Naive thymus-derived CD8-positive, alpha-beta T cell (primary cell): Measurements from ENCODE around the gene PIGN. TPM values are rescaled to one million over a fixed set of nuclear protein-coding genes. Genes with fewer than 3 reads are reported as not detected.

Experiments used
- ATAC-seq, 2 donors: fragments of 150-1000 bp; cut with Tn5 transposase in 1 of 2; sonication (Bioruptor Pico), chemical (Tn5 transposase) in 1 of 2; 1 replicate in 1 of 2; 2 replicates in 1 of 2; pipeline ENCODE4 v1.10.0; 2021; ENCODE audit warnings: mild to moderate bottlenecking in 2 of 2, moderate library complexity in 2 of 2
- POLR2A ChIA-PET: fragments of 350-600 bp; sonication (Branson Sonifier 250); formaldehyde crosslinking; loops from one replicate; lab custom pipeline; 2021; ENCODE audit warnings: antibody characterized with exemption; lab: Charles Lee
- DNase-seq, 10 donors: peaks; one replicate each; pipeline versions ENCODE4 v3.0.0 to v3.0.0-alpha.2; 2020 to 2022
- H3K27ac Mint-ChIP-seq, 10 donors: one replicate each; pipeline ENCODE4 v1.8.0; 2020 to 2022; ENCODE audit warnings: mild to moderate bottlenecking in 10 of 10, mixed read lengths in 10 of 10, moderate library complexity in 4 of 10, inconsistent platforms in 1 of 10
- H3K27me3 Mint-ChIP-seq, 5 donors: one replicate each; pipeline ENCODE4 v1.8.0; 2021 to 2022; ENCODE audit warnings: mixed read lengths in 5 of 5
- H3K36me3 Mint-ChIP-seq, 3 donors: one replicate each; pipeline ENCODE4 v1.8.0; 2020 to 2022; ENCODE audit warnings: mixed read lengths in 3 of 3, mild to moderate bottlenecking in 2 of 3, inconsistent platforms in 1 of 3
- H3K4me1 Mint-ChIP-seq, 4 donors: one replicate each; pipeline ENCODE4 v1.8.0; 2021 to 2022; ENCODE audit warnings: mixed read lengths in 4 of 4
- H3K4me3 Mint-ChIP-seq, 10 donors: one replicate each; pipeline ENCODE4 v1.8.0; 2020 to 2022; ENCODE audit warnings: mild to moderate bottlenecking in 10 of 10, mixed read lengths in 10 of 10, moderate library complexity in 6 of 10, inconsistent platforms in 1 of 10
- H3K9me3 Mint-ChIP-seq, 9 donors: one replicate each; pipeline ENCODE4 v1.8.0; 2020 to 2022; ENCODE audit warnings: mixed read lengths in 9 of 9, mild to moderate bottlenecking in 3 of 9, inconsistent platforms in 1 of 9, moderate library complexity in 1 of 9
- polyA plus RNA-seq, 3 donors: library from polyadenylated mRNA; unstranded; fragments of 300-500 nt; fragmentation: Illumina TruSeq; gene quantifications; one replicate each; pipeline ENCODE4 v1.2.3, GENCODE V29; 2021
- total RNA-seq, 8 experiments: library from RNA in 2 of 8; stranded (reverse) in 2 of 8; gene quantifications; one replicate each; pipeline ENCODE4 v1.2.3 and lab custom pipeline; 2021 to 2026

PIGN gene
- total and polyA plus RNA-seq, 5 experiments from 2014 or later: 10.9 to 28.5 (median 13.4) TPM

- ATAC-seq (no peak), DNase-seq (no peak)
- H3K4me1 Mint-ChIP-seq: peaks cover 0 to 4% (median 0%) of the 10 kb centered on the region in 4 donors
- H3K9me3 Mint-ChIP-seq: no peaks in the 10 kb centered on the region
- POLR2A ChIA-PET: no interaction called here
- no peaks in the 10 kb centered on the region for H3K27me3 Mint-ChIP-seq
- H3K4me3 Mint-ChIP-seq: no peak overlapping the region
- H3K36me3 Mint-ChIP-seq: peaks cover 0 to 50% (median 5%) of the 10 kb centered on the region in 3 donors
- H3K27ac Mint-ChIP-seq: no peak overlapping the region
Measured at GRCh38 chr18:62138461-62139235, 48.2 kb downstream of the PIGN start.

GRCh38 chr18:62131301-62131909 lies 55.5 kb downstream of the PIGN start:
- H3K27ac Mint-ChIP-seq: peak overlapping the region in 1 of 10 donors; percentile 44
- no peaks in the 10 kb centered on the region for H3K9me3 Mint-ChIP-seq
- ATAC-seq (peak; percentile 57 to 69), DNase-seq (peak; percentile 23 to 73 (median 56))
- H3K4me1 Mint-ChIP-seq: peaks cover 0 to 4% (median 0%) of the 10 kb centered on the region in 4 donors
- POLR2A ChIA-PET: no interaction called here
- no peak overlapping the region for H3K4me3 Mint-ChIP-seq
- no peaks in the 10 kb centered on the region for H3K27me3 Mint-ChIP-seq
- peaks cover 0 to 36% (median 7%) of the 10 kb centered on the region in 3 donors for H3K36me3 Mint-ChIP-seq

GRCh38 chr18:62128157-62128556 lies 58.7 kb downstream of the PIGN start:
- no peak overlapping the region for H3K4me3 Mint-ChIP-seq
- H3K9me3 Mint-ChIP-seq: no peaks in the 10 kb centered on the region
- peaks cover 0 to 4% (median 0%) of the 10 kb centered on the region in 4 donors for H3K4me1 Mint-ChIP-seq
- DNase-seq: no peak
- POLR2A ChIA-PET: no interaction called here
- ATAC-seq: no peak
- H3K36me3 Mint-ChIP-seq: peaks cover 0 to 29% (median 5%) of the 10 kb centered on the region in 3 donors
- H3K27ac Mint-ChIP-seq: peak overlapping the region in 1 of 10 donors; percentile 62
- H3K27me3 Mint-ChIP-seq: no peaks in the 10 kb centered on the region

GRCh38 chr18:62126737-62127136 lies 60.1 kb downstream of the PIGN start:
- Mint-ChIP-seq H3K27ac (no peak overlapping the region), H3K4me1 (peaks cover 0 to 4% (median 0%) of the 10 kb centered on the region in 4 donors), H3K36me3 (peaks cover 0 to 31% (median 5%) of the 10 kb centered on the region in 3 donors), H3K4me3 (no peak overlapping the region), H3K9me3 (no peaks in the 10 kb centered on the region), H3K27me3 (no peaks in the 10 kb centered on the region)
- no peak for DNase-seq
- POLR2A ChIA-PET: no interaction called here
- ATAC-seq: no peak

GRCh38 chr18:62125702-62126101 lies 61.2 kb downstream of the PIGN start:
- ATAC-seq: no peak

GRCh38 chr18:62122330-62122729 lies 64.5 kb downstream of the PIGN start:
- ATAC-seq: no peak
- no peaks in the 10 kb centered on the region for H3K27me3 Mint-ChIP-seq

More at GRCh38 chr18:62125702-62126101, 61.2 kb downstream of the PIGN start:
- no peak for DNase-seq
- no peaks in the 10 kb centered on the region for H3K27me3 Mint-ChIP-seq
- no peak overlapping the region for H3K4me3 Mint-ChIP-seq
- peaks cover 0 to 4% (median 0%) of the 10 kb centered on the region in 4 donors for H3K4me1 Mint-ChIP-seq
- H3K9me3 Mint-ChIP-seq: no peaks in the 10 kb centered on the region
- no peak overlapping the region for H3K27ac Mint-ChIP-seq
- POLR2A ChIA-PET: no interaction called here
- peaks cover 0 to 34% (median 5%) of the 10 kb centered on the region in 3 donors for H3K36me3 Mint-ChIP-seq

GRCh38 chr18:62119884-62120283 lies 67.0 kb downstream of the PIGN start:
- peaks cover 6 to 18% (median 7%) of the 10 kb centered on the region in 3 donors for H3K36me3 Mint-ChIP-seq
- ATAC-seq: no peak
- H3K9me3 Mint-ChIP-seq: no peaks in the 10 kb centered on the region
- no peak for DNase-seq
- no peaks in the 10 kb centered on the region for H3K27me3 Mint-ChIP-seq
- POLR2A ChIA-PET: no interaction called here
- peak overlapping the region in 1 of 10 donors; percentile 64 for H3K27ac Mint-ChIP-seq
- H3K4me3 Mint-ChIP-seq: no peak overlapping the region
- no peaks in the 10 kb centered on the region for H3K4me1 Mint-ChIP-seq

More at GRCh38 chr18:62122330-62122729, 64.5 kb downstream of the PIGN start:
- H3K27ac Mint-ChIP-seq: no peak overlapping the region
- no peaks in the 10 kb centered on the region for H3K9me3 Mint-ChIP-seq
- no peak overlapping the region for H3K4me3 Mint-ChIP-seq
- H3K36me3 Mint-ChIP-seq: peaks cover 6 to 28% (median 7%) of the 10 kb centered on the region in 3 donors
- DNase-seq: no peak
- no peaks in the 10 kb centered on the region for H3K4me1 Mint-ChIP-seq
- POLR2A ChIA-PET: no interaction called here

- ATAC-seq (no peak), DNase-seq (no peak)
- no peak overlapping the region for H3K27ac Mint-ChIP-seq
- H3K27me3 Mint-ChIP-seq: no peaks in the 10 kb centered on the region
- no peaks in the 10 kb centered on the region for H3K9me3 Mint-ChIP-seq
- H3K36me3 Mint-ChIP-seq: peaks cover 7 to 25% (median 9%) of the 10 kb centered on the region in 3 donors
- POLR2A ChIA-PET: no interaction called here
- H3K4me1 Mint-ChIP-seq: no peaks in the 10 kb centered on the region
- no peak overlapping the region for H3K4me3 Mint-ChIP-seq
Measured at GRCh38 chr18:62118328-62118727, 68.5 kb downstream of the PIGN start.

- POLR2A ChIA-PET: no interaction called here
- H3K4me3 Mint-ChIP-seq: no peak overlapping the region
- peaks cover 0 to 37% (median 8%) of the 10 kb centered on the region in 3 donors for H3K36me3 Mint-ChIP-seq
- no peak overlapping the region for H3K27ac Mint-ChIP-seq
- ATAC-seq: no peak
- no peaks in the 10 kb centered on the region for H3K4me1 Mint-ChIP-seq
- H3K27me3 Mint-ChIP-seq: no peaks in the 10 kb centered on the region
- H3K9me3 Mint-ChIP-seq: no peaks in the 10 kb centered on the region
- no peak for DNase-seq
Measured at GRCh38 chr18:62109676-62110075, 77.2 kb downstream of the PIGN start.

GRCh38 chr18:62107881-62108280 lies 79.0 kb downstream of the PIGN start:
- Mint-ChIP-seq H3K27ac (no peak overlapping the region), H3K27me3 (no peaks in the 10 kb centered on the region), H3K9me3 (no peaks in the 10 kb centered on the region), H3K36me3 (peaks cover 0 to 31% (median 3%) of the 10 kb centered on the region in 3 donors), H3K4me1 (no peaks in the 10 kb centered on the region), H3K4me3 (no peak overlapping the region)
- ATAC-seq: no peak
- no peak for DNase-seq
- POLR2A ChIA-PET: no interaction called here

- POLR2A ChIA-PET: no interaction called here
- no peak overlapping the region for H3K4me3 Mint-ChIP-seq
- H3K4me1 Mint-ChIP-seq: peaks cover 0 to 6% (median 3%) of the 10 kb centered on the region in 4 donors
Measured at GRCh38 chr18:62106271-62106670, 80.6 kb downstream of the PIGN start.

GRCh38 chr18:62105376-62105775 lies 81.5 kb downstream of the PIGN start:
- Mint-ChIP-seq H3K36me3 (peaks cover 5 to 48% (median 13%) of the 10 kb centered on the region in 3 donors), H3K27me3 (no peaks in the 10 kb centered on the region), H3K27ac (no peak overlapping the region), H3K4me3 (no peak overlapping the region), H3K4me1 (peaks cover 0 to 7% (median 3%) of the 10 kb centered on the region in 4 donors), H3K9me3 (no peaks in the 10 kb centered on the region)
- DNase-seq: no peak
- POLR2A ChIA-PET: no interaction called here
- ATAC-seq: no peak

More at GRCh38 chr18:62106271-62106670, 80.6 kb downstream of the PIGN start:
- no peaks in the 10 kb centered on the region for H3K9me3 Mint-ChIP-seq
- ATAC-seq (no peak), DNase-seq (no peak)
- H3K27me3 Mint-ChIP-seq: no peaks in the 10 kb centered on the region
- H3K36me3 Mint-ChIP-seq: peaks cover 0 to 42% (median 10%) of the 10 kb centered on the region in 3 donors
- no peak overlapping the region for H3K27ac Mint-ChIP-seq

GRCh38 chr18:62102221-62102620 lies 84.6 kb downstream of the PIGN start:
- POLR2A ChIA-PET: no interaction called here
- ATAC-seq (no peak), DNase-seq (peak in 2 of 10 donors; percentile 4 to 11)
- H3K4me1 Mint-ChIP-seq: peaks cover 2 to 14% (median 7%) of the 10 kb centered on the region in 4 donors
- H3K27ac Mint-ChIP-seq: peak overlapping the region in 1 of 10 donors; percentile 51
- H3K27me3 Mint-ChIP-seq: no peaks in the 10 kb centered on the region
- peaks cover 27 to 67% (median 39%) of the 10 kb centered on the region in 3 donors for H3K36me3 Mint-ChIP-seq
- H3K9me3 Mint-ChIP-seq: peaks cover 0 to 9% (median 0%) of the 10 kb centered on the region in 9 donors
- H3K4me3 Mint-ChIP-seq: no peak overlapping the region
